ENCODE data around the gene BHLHE41. TPM values are rescaled to one million over a fixed set of nuclear protein-coding genes. Genes with fewer than 3 reads are reported as not detected.

The BHLHE41 gene
- total and polyA plus RNA-seq, 2 of the 8 experiments (the other 6 are each of a cell fraction or from before 2014, with no cell fraction given): 1.1 to 3.4 TPM

GRCh38 chr12:26112232-26112631, 12.6 kb downstream of the BHLHE41 start (continued):
- TF ChIP-seq JUND (IDR thresholded peaks at IDR 0.05; ENCODE audit: low read length) (no peak), TCF12 (IDR thresholded peaks at IDR 0.05; ENCODE audit: low read depth, low read length) (no peak), HDAC2 (IDR thresholded peaks at IDR 0.05; ENCODE audit: borderline replicate concordance in 1 of 2, low read depth in 2 of 2, low read length in 2 of 2) (no peak)

Data from H1 (cell line).